Left ventricle myocardium inferior (tissue), 1 donor: ENCODE results near the gene NFASC. TPM values are rescaled to one million over a fixed set of nuclear protein-coding genes. Genes with fewer than 3 reads are reported as not detected.

Experiments
- DNase-seq: peaks from one replicate; pipeline ENCODE4 v3.0.0-alpha.2; 2020
- H3K27ac ChIP-seq: fragments of 200-600 bp; replicated peaks from 2 replicates; pipeline ENCODE4 v1.8.0; 2021
- H3K27me3 ChIP-seq: fragments of 200-600 bp; 2 replicates; pipeline ENCODE4 v1.8.0; 2021; ENCODE audit warnings: low read depth
- H3K36me3 ChIP-seq: fragments of 200-600 bp; 2 replicates; pipeline ENCODE4 v1.8.0; 2021
- H3K4me1 ChIP-seq: fragments of 200-600 bp; 2 replicates; pipeline ENCODE4 v1.8.0; 2021
- H3K4me3 ChIP-seq: fragments of 200-600 bp; 2 replicates; pipeline ENCODE4 v1.8.0; 2021; ENCODE audit warnings: mild to moderate bottlenecking, moderate library complexity
- H3K9me3 ChIP-seq: fragments of 200-600 bp; replicated peaks from 2 replicates; pipeline ENCODE4 v1.8.0; 2021
- intact Hi-C: fragments of 100-400 bp; cut with micrococcal nuclease; formaldehyde crosslinking; loops from one replicate; pipeline ENCODE4 v1.11.0; 2022
- total RNA-seq: library from RNA; stranded (reverse); fragmentation: NEBNext Ultra II Directional; extraction: Animal tissue kit (Norgen Biotek cat#: 25700); gene quantifications from one replicate; pipeline ENCODE4 v1.2.1, GENCODE V29; 2021
- TF ChIP-seq, protein P1 (sequence below): fragments of 200-600 bp; IDR thresholded peaks from 2 replicates; pipeline ENCODE4 v1.8.0; 2021; ENCODE audit warnings: antibody characterized with exemption, mild to moderate bottlenecking, borderline replicate concordance
- donor health status: DM: no; HTN: yes; CAD: no; lungs with severe emphysema.

Gene NFASC
- total RNA-seq, 1 donor from 2014 or later = 8.2 TPM

DNA sequence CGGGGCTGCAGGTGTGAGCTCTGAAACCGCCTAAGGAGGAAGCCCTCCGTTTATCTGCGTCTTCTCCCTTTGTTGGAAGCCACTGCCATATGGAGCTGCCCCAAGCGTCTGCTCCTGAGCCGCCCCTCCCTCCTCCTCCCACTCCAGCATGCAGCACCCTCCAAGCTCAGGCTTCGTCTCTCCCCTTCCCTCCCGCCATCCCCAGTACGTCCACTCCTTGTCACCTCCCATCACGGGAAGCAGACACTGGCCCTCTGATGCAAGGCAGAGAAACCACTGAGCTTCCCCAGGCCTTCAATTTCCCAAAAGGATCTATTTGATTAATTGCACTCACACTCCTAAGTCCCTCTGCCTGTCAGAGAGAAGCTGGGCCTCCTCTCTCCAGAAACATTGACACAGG is 52.5 kb downstream of the NFASC start:
- H3K27ac ChIP-seq = no peak overlapping the region
- peaks cover 34% of the 10 kb centered on the region for H3K4me1 ChIP-seq
- H3K36me3 ChIP-seq = no peaks in the 10 kb centered on the region
- peaks cover 36% of the 10 kb centered on the region for H3K27me3 ChIP-seq
- no peak for DNase-seq
- intact Hi-C loops = no loop called here
- H3K9me3 ChIP-seq = no peaks in the 10 kb centered on the region
- TF ChIP-seq, protein P1, sequence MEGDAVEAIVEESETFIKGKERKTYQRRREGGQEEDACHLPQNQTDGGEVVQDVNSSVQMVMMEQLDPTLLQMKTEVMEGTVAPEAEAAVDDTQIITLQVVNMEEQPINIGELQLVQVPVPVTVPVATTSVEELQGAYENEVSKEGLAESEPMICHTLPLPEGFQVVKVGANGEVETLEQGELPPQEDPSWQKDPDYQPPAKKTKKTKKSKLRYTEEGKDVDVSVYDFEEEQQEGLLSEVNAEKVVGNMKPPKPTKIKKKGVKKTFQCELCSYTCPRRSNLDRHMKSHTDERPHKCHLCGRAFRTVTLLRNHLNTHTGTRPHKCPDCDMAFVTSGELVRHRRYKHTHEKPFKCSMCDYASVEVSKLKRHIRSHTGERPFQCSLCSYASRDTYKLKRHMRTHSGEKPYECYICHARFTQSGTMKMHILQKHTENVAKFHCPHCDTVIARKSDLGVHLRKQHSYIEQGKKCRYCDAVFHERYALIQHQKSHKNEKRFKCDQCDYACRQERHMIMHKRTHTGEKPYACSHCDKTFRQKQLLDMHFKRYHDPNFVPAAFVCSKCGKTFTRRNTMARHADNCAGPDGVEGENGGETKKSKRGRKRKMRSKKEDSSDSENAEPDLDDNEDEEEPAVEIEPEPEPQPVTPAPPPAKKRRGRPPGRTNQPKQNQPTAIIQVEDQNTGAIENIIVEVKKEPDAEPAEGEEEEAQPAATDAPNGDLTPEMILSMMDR = no peak
- no peak overlapping the region for H3K4me3 ChIP-seq

DNA sequence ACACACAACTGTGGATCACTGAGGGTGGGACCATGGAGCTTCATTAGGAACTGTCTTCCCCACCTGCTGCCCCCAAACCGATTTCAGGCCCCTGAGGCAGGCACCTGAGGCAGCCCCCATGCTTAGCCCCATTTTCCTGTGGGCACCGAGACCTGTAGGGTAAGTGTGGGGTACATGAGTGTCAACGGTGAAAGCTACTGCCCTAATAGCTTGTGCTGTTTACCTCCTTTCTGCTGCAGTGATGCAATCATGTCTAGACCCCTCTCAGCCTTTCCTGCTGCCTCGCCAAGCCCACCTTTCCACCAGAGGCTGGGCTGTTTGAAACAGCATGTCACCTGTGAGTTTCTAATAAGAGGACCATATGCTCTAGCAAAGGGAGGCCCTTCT is 53.0 kb downstream of the NFASC start:
- Histone ChIP-seq H3K27me3 (peaks cover 40% of the 10 kb centered on the region), H3K4me3 (no peak overlapping the region), H3K36me3 (no peaks in the 10 kb centered on the region), H3K9me3 (no peaks in the 10 kb centered on the region), H3K27ac (no peak overlapping the region), H3K4me1 (peaks cover 34% of the 10 kb centered on the region)
- intact Hi-C loops = no loop called here
- no peak for DNase-seq
- TF ChIP-seq, protein P1 = no peak

- H3K4me3 ChIP-seq = no peak overlapping the region
- no peaks in the 10 kb centered on the region for H3K9me3 ChIP-seq
- intact Hi-C loops = no loop called here
- H3K36me3 ChIP-seq = no peaks in the 10 kb centered on the region
- TF ChIP-seq, protein P1 = no peak
- no peak for DNase-seq
- H3K27ac ChIP-seq = peak overlapping the region; percentile 27
- peaks cover 36% of the 10 kb centered on the region for H3K4me1 ChIP-seq
- peaks cover 40% of the 10 kb centered on the region for H3K27me3 ChIP-seq
These were observed 53.5 kb downstream of the NFASC start for GRCh38 chr1:204924013-204924759.

GRCh38 chr1:204925701-204926100 is 55.0 kb downstream of the NFASC start:
- peaks cover 44% of the 10 kb centered on the region for H3K4me1 ChIP-seq
- H3K36me3 ChIP-seq = no peaks in the 10 kb centered on the region
- TF ChIP-seq, protein P1 = no peak
- no peak overlapping the region for H3K4me3 ChIP-seq
- H3K27me3 ChIP-seq = peaks cover 40% of the 10 kb centered on the region
- DNase-seq = no peak
- H3K27ac ChIP-seq = no peak overlapping the region
- intact Hi-C loops = no loop called here
- H3K9me3 ChIP-seq = no peaks in the 10 kb centered on the region

DNA sequence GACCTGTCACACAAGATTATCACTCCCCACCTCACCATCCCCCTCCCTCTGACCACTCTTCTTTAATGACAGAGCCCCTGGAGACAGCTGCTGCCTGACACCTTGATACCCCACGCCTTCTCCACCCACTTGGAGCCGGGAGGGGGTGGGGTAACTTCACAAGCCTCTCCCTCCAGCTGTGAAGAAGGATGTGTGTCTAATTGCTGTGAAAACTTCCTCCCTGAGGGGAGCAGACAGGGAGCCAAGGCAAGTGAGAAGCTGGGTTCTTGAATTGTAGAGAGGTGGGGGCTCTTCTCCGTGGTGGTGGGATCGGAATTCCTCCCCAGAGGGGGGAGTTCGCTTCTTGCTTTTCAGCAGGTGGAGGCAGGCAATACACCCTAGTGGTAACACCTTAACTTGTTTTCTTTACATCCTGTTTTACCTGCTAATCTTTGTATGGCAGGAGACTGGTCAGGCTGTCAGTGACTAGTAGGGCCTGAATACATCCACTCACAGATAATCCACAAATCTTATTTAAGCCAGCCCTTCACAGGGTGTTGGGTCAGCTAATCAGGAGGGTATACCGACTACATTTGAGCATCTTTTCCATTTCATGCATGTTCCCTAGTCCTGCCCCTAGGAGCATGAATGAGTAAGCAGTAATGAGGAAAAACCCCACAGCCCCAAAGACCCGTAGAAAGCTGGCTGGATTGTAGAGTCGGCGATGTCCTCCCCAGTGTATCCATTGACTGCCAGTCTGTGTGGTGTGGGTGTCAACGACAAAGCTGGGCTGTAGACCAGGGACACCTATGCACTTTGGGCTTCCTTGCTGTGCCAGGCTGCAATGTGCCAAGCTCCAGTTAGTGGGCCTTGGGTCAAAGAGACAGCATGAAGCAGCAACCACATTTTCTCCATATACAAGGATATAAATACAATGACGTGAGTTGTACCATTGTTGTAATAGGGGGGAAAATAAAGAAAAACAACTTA is 57.3 kb downstream of the NFASC start:
- intact Hi-C loops = no loop called here
- Histone ChIP-seq H3K27ac (no peak overlapping the region), H3K9me3 (no peaks in the 10 kb centered on the region), H3K4me1 (peaks cover 48% of the 10 kb centered on the region), H3K4me3 (no peak overlapping the region), H3K36me3 (no peaks in the 10 kb centered on the region), H3K27me3 (peaks cover 36% of the 10 kb centered on the region)
- TF ChIP-seq, protein P1 = no peak
- no peak for DNase-seq
